Measurements from ENCODE around the gene LCORL. TPM values are rescaled to one million over a fixed set of nuclear protein-coding genes. Genes with fewer than 3 reads are reported as not detected.
"Not testable (repeated sequence)": the region's sequence is repeated elsewhere in the genome, so short reads cannot be mapped to it uniquely, and the experiment has no call there.

Gene LCORL
- total and polyA plus RNA-seq, 9 donors = 4.5 to 21.8 (median 16.6) TPM

DNA sequence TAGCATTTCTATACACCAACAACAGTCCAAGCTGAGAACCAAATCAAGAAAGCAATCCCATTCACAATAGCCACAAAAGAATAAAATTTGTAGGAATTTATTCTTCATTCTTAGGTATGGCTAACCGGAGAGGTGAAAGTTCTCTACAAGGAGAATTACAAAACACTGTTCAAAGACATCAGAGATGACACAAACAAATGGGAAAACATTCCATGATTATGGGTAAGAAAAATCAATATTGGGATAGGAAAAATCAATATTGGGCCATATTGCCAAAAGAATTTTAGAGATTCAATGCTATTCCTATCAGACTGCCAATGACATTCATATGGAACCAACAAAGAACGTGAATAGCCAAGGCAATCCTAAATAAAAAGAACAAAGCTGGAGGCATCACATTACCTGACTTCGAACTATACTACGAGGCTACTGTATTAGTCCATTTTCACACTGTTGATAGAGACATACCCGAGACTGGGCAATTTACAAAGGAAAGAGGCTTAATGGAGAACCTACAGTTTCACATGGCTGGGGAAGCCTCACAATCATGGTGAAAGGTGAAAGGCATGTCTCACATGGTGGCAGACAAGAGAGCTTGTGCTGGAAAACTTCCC, 161.7 kb downstream of the LCORL start:
- H3K4me3 ChIP-seq = no peak overlapping the region
- H3K4me1 ChIP-seq (ENCODE audit: insufficient read depth) = no peaks in the 10 kb centered on the region
- no peaks in the 10 kb centered on the region for H3K36me3 ChIP-seq
- H3K27me3 ChIP-seq = no peaks in the 10 kb centered on the region
- H3K9me3 ChIP-seq = no peaks in the 10 kb centered on the region
- no peak for DNase-seq
- intact Hi-C loops (cut with DNase I) = no loop called here
- TF ChIP-seq EP300 (IDR thresholded peaks at IDR 0.05) (no peak), POLR2A (IDR thresholded peaks at IDR 0.05) (no peak)
- TF ChIP-seq, protein P1, sequence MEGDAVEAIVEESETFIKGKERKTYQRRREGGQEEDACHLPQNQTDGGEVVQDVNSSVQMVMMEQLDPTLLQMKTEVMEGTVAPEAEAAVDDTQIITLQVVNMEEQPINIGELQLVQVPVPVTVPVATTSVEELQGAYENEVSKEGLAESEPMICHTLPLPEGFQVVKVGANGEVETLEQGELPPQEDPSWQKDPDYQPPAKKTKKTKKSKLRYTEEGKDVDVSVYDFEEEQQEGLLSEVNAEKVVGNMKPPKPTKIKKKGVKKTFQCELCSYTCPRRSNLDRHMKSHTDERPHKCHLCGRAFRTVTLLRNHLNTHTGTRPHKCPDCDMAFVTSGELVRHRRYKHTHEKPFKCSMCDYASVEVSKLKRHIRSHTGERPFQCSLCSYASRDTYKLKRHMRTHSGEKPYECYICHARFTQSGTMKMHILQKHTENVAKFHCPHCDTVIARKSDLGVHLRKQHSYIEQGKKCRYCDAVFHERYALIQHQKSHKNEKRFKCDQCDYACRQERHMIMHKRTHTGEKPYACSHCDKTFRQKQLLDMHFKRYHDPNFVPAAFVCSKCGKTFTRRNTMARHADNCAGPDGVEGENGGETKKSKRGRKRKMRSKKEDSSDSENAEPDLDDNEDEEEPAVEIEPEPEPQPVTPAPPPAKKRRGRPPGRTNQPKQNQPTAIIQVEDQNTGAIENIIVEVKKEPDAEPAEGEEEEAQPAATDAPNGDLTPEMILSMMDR (IDR thresholded peaks at IDR 0.05) = no peak
- H3K27ac ChIP-seq = no peak overlapping the region
- 94 to 98% (median 98%) methylated on average over 5 of the region's 5 CpGs for WGBS, 3 donors

DNA sequence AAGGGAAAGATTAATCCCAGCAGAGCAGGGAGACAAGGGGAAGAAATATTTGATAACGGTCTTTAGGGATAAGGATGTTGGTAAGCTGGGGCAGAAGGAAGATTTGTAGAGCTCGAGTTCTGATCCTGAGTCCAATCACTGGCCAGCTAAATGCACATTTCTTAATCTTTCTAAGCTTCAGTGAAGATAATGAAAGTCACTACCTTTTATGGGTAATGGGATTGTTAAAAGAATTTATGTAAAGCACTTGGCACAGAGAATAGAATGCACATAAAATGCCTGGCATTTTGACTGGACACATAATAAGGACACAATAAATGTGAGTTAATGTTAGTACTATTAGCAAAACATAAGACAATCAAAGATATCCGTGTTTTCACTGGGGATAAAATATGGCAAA, 167.5 kb downstream of the LCORL start:
- no peaks in the 10 kb centered on the region for H3K9me3 ChIP-seq
- no peaks in the 10 kb centered on the region for H3K4me1 ChIP-seq (ENCODE audit: insufficient read depth)
- TF ChIP-seq POLR2A (IDR thresholded peaks at IDR 0.05) (no peak), EP300 (IDR thresholded peaks at IDR 0.05) (no peak)
- TF ChIP-seq, protein P1 (IDR thresholded peaks at IDR 0.05) = no peak
- H3K36me3 ChIP-seq = no peaks in the 10 kb centered on the region
- no peak overlapping the region for H3K27ac ChIP-seq
- no peak overlapping the region for H3K4me3 ChIP-seq
- DNase-seq = no peak
- WGBS, 3 donors = 70 to 79% (median 77%) methylated on average over 3 of the region's 3 CpGs
- intact Hi-C loops (cut with DNase I) = loop anchor here in 1 of 4 donors (5.0 kb wide), 1 partner anchor 483 kb away; no protein-coding TSS in a partner anchor
- no peaks in the 10 kb centered on the region for H3K27me3 ChIP-seq

DNA sequence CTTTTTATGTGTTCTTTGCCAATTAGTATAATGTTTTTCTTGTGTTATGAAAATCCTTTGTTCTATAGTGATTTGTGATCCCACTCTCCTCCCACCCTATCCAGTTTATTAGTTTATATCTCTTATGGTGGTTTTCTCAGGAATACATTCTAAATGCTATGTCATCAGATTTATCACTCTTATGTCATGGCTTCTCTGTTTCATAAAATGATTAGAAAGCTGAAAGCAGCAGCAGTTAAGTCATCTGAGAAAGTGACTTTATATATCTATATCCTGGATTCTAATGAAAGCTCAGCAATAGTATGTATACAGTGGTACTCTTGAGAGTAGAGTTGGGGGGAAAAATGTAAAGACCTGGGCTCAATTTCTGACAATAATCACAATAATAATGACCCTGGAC, 169.6 kb downstream of the LCORL start:
- intact Hi-C loops (cut with DNase I) = loop anchor here in 1 of 4 donors (5.0 kb wide), 1 partner anchor 485 kb away; no protein-coding TSS in a partner anchor
- no peaks in the 10 kb centered on the region for H3K9me3 ChIP-seq
- no peaks in the 10 kb centered on the region for H3K36me3 ChIP-seq
- H3K27ac ChIP-seq = no peak overlapping the region
- H3K27me3 ChIP-seq = no peaks in the 10 kb centered on the region
- no peak overlapping the region for H3K4me3 ChIP-seq
- DNase-seq = no peak
- TF ChIP-seq POLR2A (IDR thresholded peaks at IDR 0.05) (no peak), EP300 (IDR thresholded peaks at IDR 0.05) (no peak)
- TF ChIP-seq, protein P1 (IDR thresholded peaks at IDR 0.05) = no peak
- H3K4me1 ChIP-seq (ENCODE audit: insufficient read depth) = no peaks in the 10 kb centered on the region

DNA sequence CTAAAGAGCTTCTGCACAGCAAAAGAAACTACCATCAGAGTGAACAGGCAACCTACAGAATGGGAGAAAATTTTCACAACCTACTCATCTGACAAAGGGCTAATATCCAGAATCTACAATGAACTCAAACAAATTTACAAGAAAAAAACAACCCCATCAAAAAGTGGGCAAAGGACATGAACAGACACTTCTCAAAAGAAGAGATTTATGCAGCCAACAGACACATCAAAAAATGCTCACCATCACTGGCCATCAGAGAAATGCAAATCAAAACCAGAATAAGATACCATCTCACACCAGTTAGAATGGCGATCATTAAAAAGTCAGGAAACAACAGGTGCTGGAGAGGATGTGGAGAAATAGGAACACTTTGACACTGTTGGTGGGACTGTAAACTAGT, 171.3 kb downstream of the LCORL start:
- not testable (repeated sequence) for H3K27ac ChIP-seq; H3K27me3 ChIP-seq; H3K4me3 ChIP-seq; H3K9me3 ChIP-seq; H3K4me1 ChIP-seq (ENCODE audit: insufficient read depth); DNase-seq; H3K36me3 ChIP-seq
- intact Hi-C loops (cut with DNase I) = loop anchor here in 1 of 4 donors (5.0 kb wide), 1 partner anchor 487 kb away; no protein-coding TSS in a partner anchor
- 90 to 100% (median 96%) methylated on average over 1 of the region's 1 CpG for WGBS, 3 donors

DNA sequence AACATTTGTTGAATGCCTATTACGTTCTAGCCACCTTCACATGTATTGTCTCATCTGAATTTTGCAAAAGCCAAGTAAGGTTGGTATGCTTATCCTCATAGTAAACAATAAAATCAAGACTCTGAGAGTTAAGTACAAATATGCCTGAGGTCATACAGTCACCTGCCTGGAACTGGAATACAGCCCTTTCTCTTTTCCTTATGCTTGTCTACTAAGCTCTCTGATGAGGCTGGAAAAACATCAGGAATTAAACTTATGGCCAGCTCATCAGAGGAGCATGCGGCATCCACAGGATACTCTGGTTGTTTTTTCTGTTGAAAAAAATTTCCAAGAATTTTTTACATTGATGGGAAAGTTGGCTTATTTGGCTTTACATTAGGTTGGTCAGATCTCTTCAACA, 175.3 kb downstream of the LCORL start:
- Histone ChIP-seq H3K36me3 (no peaks in the 10 kb centered on the region), H3K9me3 (no peaks in the 10 kb centered on the region), H3K4me1 (ENCODE audit: insufficient read depth) (no peaks in the 10 kb centered on the region), H3K27me3 (no peaks in the 10 kb centered on the region), H3K27ac (no peak overlapping the region), H3K4me3 (no peak overlapping the region)
- DNase-seq = no peak
- intact Hi-C loops (cut with DNase I) = no loop called here
- WGBS, 3 donors = 91 to 97% (median 95%) methylated on average over 2 of the region's 2 CpGs
- TF ChIP-seq EP300 (IDR thresholded peaks at IDR 0.05) = no peak
- TF ChIP-seq POLR2A (IDR thresholded peaks at IDR 0.05) = no peak
- TF ChIP-seq, protein P1 (IDR thresholded peaks at IDR 0.05) = no peak
